SU-DHL-6 (cell line): ENCODE results near the gene FBXW8.

Source experiments
- H2AFZ ChIP-seq: fragments of 200-600 bp; sonication (generic); 2 replicates; pipeline ENCODE4 v1.6.1; 2014; ENCODE audit warnings: low read depth, mild to moderate bottlenecking, moderate library complexity, mixed read lengths, antibody characterized with exemption, low read length; ENCODE audit not compliant: severe bottlenecking
- H3F3A ChIP-seq: fragments of 200-600 bp; shearing (Covaris generic); 2 replicates; pipeline ENCODE4 v1.6.0; 2016; ENCODE audit warnings: antibody characterized with exemption, mild to moderate bottlenecking; ENCODE audit not compliant: insufficient read depth
- H3K27ac ChIP-seq: fragments of 200-600 bp; sonication (generic); 2 replicates; pipeline ENCODE4 v1.5.1; 2016; ENCODE audit warnings: low read depth, mild to moderate bottlenecking, low read length, moderate library complexity, mixed read lengths
- H3K27me3 ChIP-seq: fragments of 200-600 bp; sonication (generic), shearing (Covaris generic); 2 replicates; pipeline ENCODE4 v1.6.0; 2014; ENCODE audit warnings: mild to moderate bottlenecking, low read length
- H3K36me3 ChIP-seq: fragments of 200-600 bp; sonication (generic); 2 replicates; pipeline ENCODE4 v1.6.1; 2014; ENCODE audit warnings: mild to moderate bottlenecking, low read length, mixed read lengths
- H3K4me2 ChIP-seq: fragments of 300-600, 200-600 bp; shearing (Covaris generic), sonication (generic); 2 replicates; pipeline ENCODE4 v1.6.0; 2014; ENCODE audit warnings: low read length, low read depth, mild to moderate bottlenecking; ENCODE audit not compliant: poor library complexity, severe bottlenecking
- H3K4me3 ChIP-seq: fragments of 200-600 bp; sonication (generic); 2 replicates; pipeline ENCODE4 v1.5.1; 2014; ENCODE audit warnings: antibody characterized with exemption, low read length, mild to moderate bottlenecking, mixed read lengths; ENCODE audit not compliant: insufficient read depth, poor library complexity, severe bottlenecking
- H3K79me2 ChIP-seq: fragments of 200-600 bp; sonication (generic); 2 replicates; pipeline ENCODE4 v1.6.1; 2014; ENCODE audit warnings: mild to moderate bottlenecking, low read length, moderate library complexity; ENCODE audit not compliant: insufficient read depth
- H3K9ac ChIP-seq: fragments of 200-600 bp; sonication (generic); 2 replicates; pipeline ENCODE4 v1.7.0; 2014; ENCODE audit warnings: mild to moderate bottlenecking, low read length
- H3K9me2 ChIP-seq: fragments of 200-600 bp; sonication (generic); replicated peaks from 2 replicates; pipeline ENCODE4 v1.6.1; 2014; ENCODE audit warnings: low read length; ENCODE audit not compliant: insufficient read depth
- H3K9me3 ChIP-seq: fragments of 200-600 bp; sonication (generic); 2 replicates; pipeline ENCODE4 v1.6.1; 2014; ENCODE audit warnings: low read length, mixed read lengths; ENCODE audit not compliant: insufficient read depth
- H4K20me1 ChIP-seq: fragments of 200-600 bp; sonication (generic); 2 replicates; pipeline ENCODE4 v1.6.1; 2014; ENCODE audit warnings: low read depth, mild to moderate bottlenecking, antibody characterized with exemption, low read length, moderate library complexity, mixed read lengths
- EZH2phosphoT487 ChIP-seq: fragments of 200-600 bp; sonication (generic), shearing (Covaris generic); conservative IDR thresholded peaks from 2 replicates; pipeline ENCODE4 v1.6.1; 2018; ENCODE audit warnings: mild to moderate bottlenecking, antibody characterized with exemption, low read length, moderate library complexity, mixed read lengths
- TF ChIP-seq, protein P1 (sequence below): fragments of 200-600 bp; sonication (generic); IDR thresholded peaks from one replicate; pipeline ENCODE4 v1.5.1; 2017; ENCODE audit warnings: antibody characterized with exemption, mild to moderate bottlenecking, low read length, moderate library complexity; ENCODE audit not compliant: insufficient read depth, poor library complexity, severe bottlenecking

FBXW8 gene

DNA sequence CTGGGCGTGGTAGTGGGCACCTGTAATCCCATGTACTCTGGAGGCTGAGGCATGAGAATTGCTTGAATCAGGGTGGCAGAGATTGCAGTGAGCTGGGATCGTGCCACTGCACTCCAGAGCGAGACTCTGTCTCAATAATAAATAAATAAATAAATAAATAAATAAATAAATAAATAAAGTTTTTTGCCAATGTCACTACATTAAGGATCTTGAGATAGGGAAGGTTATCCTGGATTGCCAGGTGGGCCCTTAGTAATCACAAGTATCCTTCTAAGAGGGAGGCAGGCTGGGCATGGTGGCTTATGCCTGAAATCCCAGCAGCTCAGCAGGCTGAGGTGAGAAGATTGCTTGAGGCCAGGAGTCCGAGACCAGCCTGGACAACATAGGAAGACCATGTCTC lies 4.5 kb upstream of the FBXW8 start:
- Histone ChIP-seq H3K4me2 (no peak overlapping the region), H3K79me2 (peaks cover 5% of the 10 kb centered on the region), H3K27ac (no peak overlapping the region)

DNA sequence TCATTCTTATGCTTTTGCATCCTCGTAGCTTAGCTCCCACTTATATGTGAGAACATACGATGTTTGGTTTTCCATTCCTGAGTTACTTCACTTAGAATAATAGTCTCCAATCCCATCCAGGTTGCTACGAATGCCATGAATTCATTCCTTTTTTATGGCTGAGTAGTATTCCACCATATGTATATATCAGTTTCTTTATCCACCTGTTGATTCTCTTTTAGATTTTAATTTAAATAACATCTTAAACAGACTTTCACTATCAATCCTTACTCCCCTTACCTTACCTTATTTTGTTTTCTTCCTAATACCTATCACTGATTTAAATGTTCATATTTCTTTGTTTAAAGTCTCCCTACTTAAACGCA lies 488 bp upstream of the FBXW8 start:
- no peaks in the 10 kb centered on the region for H3K27me3 ChIP-seq
- no peaks in the 10 kb centered on the region for H3K9me3 ChIP-seq
- H3K4me2 ChIP-seq, result peak overlapping the region; percentile 72
- H3K27ac ChIP-seq, result no peak overlapping the region
- H3K4me3 ChIP-seq, result peak overlapping the region; percentile 94
- H3F3A ChIP-seq, result no peaks in the 10 kb centered on the region
- peaks cover 37% of the 10 kb centered on the region for H3K79me2 ChIP-seq
- TF ChIP-seq, protein P1, sequence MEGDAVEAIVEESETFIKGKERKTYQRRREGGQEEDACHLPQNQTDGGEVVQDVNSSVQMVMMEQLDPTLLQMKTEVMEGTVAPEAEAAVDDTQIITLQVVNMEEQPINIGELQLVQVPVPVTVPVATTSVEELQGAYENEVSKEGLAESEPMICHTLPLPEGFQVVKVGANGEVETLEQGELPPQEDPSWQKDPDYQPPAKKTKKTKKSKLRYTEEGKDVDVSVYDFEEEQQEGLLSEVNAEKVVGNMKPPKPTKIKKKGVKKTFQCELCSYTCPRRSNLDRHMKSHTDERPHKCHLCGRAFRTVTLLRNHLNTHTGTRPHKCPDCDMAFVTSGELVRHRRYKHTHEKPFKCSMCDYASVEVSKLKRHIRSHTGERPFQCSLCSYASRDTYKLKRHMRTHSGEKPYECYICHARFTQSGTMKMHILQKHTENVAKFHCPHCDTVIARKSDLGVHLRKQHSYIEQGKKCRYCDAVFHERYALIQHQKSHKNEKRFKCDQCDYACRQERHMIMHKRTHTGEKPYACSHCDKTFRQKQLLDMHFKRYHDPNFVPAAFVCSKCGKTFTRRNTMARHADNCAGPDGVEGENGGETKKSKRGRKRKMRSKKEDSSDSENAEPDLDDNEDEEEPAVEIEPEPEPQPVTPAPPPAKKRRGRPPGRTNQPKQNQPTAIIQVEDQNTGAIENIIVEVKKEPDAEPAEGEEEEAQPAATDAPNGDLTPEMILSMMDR, result no peak
- no peak for TF ChIP-seq EZH2phosphoT487
- H3K36me3 ChIP-seq, result no peaks in the 10 kb centered on the region
- no peaks in the 10 kb centered on the region for H3K9me2 ChIP-seq
- H3K9ac ChIP-seq, result peak overlapping the region; percentile 92
- peak overlapping the region; percentile 84 for H2AFZ ChIP-seq
- peaks cover 5% of the 10 kb centered on the region; the same call in 1 of the 2 replicates for H4K20me1 ChIP-seq

More for the DNA sequence above, 4.5 kb upstream of the FBXW8 start:
- no peaks in the 10 kb centered on the region for H3K9me2 ChIP-seq
- no peaks in the 10 kb centered on the region for H3K9me3 ChIP-seq
- no peaks in the 10 kb centered on the region for H3K27me3 ChIP-seq
- no peak overlapping the region for H2AFZ ChIP-seq
- no peak overlapping the region for H3K9ac ChIP-seq
- no peak for TF ChIP-seq EZH2phosphoT487
- TF ChIP-seq, protein P1, result no peak
- no peaks in the 10 kb centered on the region; the same call in 1 of the 2 replicates for H4K20me1 ChIP-seq
- no peaks in the 10 kb centered on the region for H3F3A ChIP-seq
- no peaks in the 10 kb centered on the region for H3K36me3 ChIP-seq
- no peak overlapping the region for H3K4me3 ChIP-seq

DNA sequence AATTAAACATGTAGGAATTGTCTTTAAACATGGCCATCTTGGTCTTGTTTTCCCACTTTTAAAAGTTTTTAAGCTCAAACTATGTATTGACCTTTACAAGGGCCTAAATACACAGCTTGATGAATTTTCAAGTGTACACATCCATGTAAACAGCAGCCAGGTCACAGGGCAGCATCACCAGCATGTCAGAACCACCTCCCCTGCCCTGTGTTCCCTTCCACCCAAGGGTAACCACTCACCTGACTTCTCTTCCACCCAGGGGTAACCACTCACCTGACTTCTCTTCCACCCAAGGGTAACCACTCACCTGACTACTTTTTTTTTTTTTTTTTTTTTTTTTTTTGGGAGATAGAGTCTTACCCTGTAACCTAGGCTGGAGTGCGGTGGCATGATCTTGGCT lies 4.6 kb downstream of the FBXW8 start:
- Histone ChIP-seq H3K27ac (no peak overlapping the region), H3K9ac (no peak overlapping the region), H3K27me3 (no peaks in the 10 kb centered on the region), H3K79me2 (peaks cover 54% of the 10 kb centered on the region), H3K9me3 (no peaks in the 10 kb centered on the region), H2AFZ (no peak overlapping the region), H3K4me2 (no peak overlapping the region), H3K36me3 (no peaks in the 10 kb centered on the region), H3K9me2 (no peaks in the 10 kb centered on the region), H3F3A (0 out of 2 replicates have a peak, but pooled peaks cover 8% of the 10 kb centered on the region), H3K4me3 (no peak overlapping the region), H4K20me1 (peaks cover 5% of the 10 kb centered on the region; the same call in 1 of the 2 replicates)
- no peak for TF ChIP-seq EZH2phosphoT487
- TF ChIP-seq, protein P1, result no peak

DNA sequence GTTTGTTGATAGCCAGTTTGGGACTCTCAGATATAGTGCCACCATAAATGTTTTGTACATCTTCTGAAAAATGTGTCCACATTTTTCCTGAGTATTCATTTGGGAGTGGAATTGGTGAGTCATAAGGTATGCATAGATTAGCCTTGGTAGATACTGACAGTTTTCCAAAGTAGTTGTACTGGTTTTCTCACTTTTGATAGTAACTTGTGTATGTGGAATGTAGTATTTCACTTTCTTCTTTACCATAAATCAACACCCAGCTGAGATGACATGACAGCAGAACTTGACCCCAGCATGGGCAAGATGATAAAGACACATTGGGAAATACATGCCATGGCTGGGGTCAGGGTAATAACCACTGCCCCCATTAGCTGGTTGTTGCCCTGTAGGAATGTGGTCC lies 5.4 kb downstream of the FBXW8 start:
- Histone ChIP-seq H3K9me3 (no peaks in the 10 kb centered on the region), H3K27me3 (no peaks in the 10 kb centered on the region), H3K9ac (no peak overlapping the region), H3K4me3 (no peak overlapping the region), H3K79me2 (peaks cover 57% of the 10 kb centered on the region), H3K4me2 (no peak overlapping the region), H4K20me1 (peaks cover 5% of the 10 kb centered on the region; the same call in 1 of the 2 replicates), H3F3A (0 out of 2 replicates have a peak, but pooled peaks cover 8% of the 10 kb centered on the region), H3K36me3 (no peaks in the 10 kb centered on the region), H3K9me2 (no peaks in the 10 kb centered on the region), H3K27ac (no peak overlapping the region), H2AFZ (no peak overlapping the region)
- TF ChIP-seq, protein P1, result no peak
- no peak for TF ChIP-seq EZH2phosphoT487
